WERI-Rb-1 (cell line): Measurements from ENCODE around the gene RTN3.
"Not testable (repeated sequence)": the region's sequence is repeated elsewhere in the genome, so short reads cannot be mapped to it uniquely, and the experiment has no call there.

ENCODE experiments used
- DNase-seq: peaks from one replicate; pipeline ENCODE4 v3.0.0-alpha.2; 2020
- H3K27ac ChIP-seq: fragments of 250-450 bp; sonication (Bioruptor Pico); 2 replicates; pipeline ENCODE4 v1.5.1; 2020; ENCODE audit warnings: mild to moderate bottlenecking, moderate library complexity
- H3K27me3 ChIP-seq: fragments of 250-450 bp; sonication (Bioruptor Pico); 2 replicates; pipeline ENCODE4 v1.5.1; 2021; ENCODE audit warnings: mild to moderate bottlenecking, low read depth, moderate library complexity; ENCODE audit not compliant: insufficient read depth, severe bottlenecking
- H3K36me3 ChIP-seq: fragments of 250-450 bp; sonication (Bioruptor Pico); 2 replicates; pipeline ENCODE4 v1.5.1; 2020; ENCODE audit warnings: mild to moderate bottlenecking, moderate library complexity
- H3K4me3 ChIP-seq: 2 replicates; pipeline ENCODE4 v1.5.1; 2011; ENCODE audit warnings: low read depth, mild to moderate bottlenecking, control low read depth, low read length
- H3K9me3 ChIP-seq: fragments of 250-450 bp; sonication (Bioruptor Pico); 2 replicates; pipeline ENCODE4 v1.5.1; 2021; ENCODE audit warnings: mild to moderate bottlenecking, moderate library complexity; ENCODE audit not compliant: severe bottlenecking
- TF ChIP-seq, protein P1 (sequence below): IDR thresholded peaks from 2 replicates; pipeline ENCODE4 v1.5.1; 2011; ENCODE audit warnings: low read depth, mild to moderate bottlenecking, control low read depth, inconsistent platforms, low read length

Gene RTN3

DNA sequence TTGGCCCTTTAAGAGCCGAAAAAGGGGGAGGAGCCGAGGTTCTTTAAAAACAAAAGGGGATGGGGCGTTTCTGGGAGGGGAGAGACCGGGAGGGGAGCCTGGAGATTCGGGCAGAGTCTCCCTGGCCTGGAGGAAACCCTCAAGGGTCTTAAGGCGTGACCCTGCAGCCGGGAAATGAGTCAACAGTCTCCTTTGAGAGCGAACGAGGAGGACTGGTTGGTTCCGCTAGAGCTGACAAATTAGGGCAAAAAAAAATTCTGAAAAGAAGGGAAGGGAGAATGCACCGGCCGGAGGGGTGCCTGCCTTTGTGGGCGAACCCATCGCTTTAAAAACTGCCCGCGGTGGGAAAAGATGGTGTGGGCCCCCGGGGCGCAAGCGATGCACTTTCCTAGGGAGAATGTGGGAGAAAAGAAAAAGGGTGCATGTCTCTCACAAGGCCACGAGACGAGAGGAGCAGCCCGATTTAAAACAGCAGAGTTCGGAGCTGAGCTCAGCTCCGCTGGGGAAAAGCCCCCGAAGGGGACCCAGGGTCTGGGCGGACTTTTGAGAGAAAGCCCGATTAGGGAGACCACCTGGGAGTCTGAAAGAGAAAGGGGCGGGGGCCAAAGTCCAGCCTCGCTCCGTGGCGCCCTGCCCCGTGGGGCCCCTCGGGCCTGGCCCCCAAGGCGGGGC is 86.4 kb downstream of the RTN3 start:
- H3K4me3 ChIP-seq, result peak overlapping the region; percentile 64
- H3K9me3 ChIP-seq, result no peaks in the 10 kb centered on the region
- peak overlapping the region; percentile 67 for H3K27ac ChIP-seq
- TF ChIP-seq, protein P1, sequence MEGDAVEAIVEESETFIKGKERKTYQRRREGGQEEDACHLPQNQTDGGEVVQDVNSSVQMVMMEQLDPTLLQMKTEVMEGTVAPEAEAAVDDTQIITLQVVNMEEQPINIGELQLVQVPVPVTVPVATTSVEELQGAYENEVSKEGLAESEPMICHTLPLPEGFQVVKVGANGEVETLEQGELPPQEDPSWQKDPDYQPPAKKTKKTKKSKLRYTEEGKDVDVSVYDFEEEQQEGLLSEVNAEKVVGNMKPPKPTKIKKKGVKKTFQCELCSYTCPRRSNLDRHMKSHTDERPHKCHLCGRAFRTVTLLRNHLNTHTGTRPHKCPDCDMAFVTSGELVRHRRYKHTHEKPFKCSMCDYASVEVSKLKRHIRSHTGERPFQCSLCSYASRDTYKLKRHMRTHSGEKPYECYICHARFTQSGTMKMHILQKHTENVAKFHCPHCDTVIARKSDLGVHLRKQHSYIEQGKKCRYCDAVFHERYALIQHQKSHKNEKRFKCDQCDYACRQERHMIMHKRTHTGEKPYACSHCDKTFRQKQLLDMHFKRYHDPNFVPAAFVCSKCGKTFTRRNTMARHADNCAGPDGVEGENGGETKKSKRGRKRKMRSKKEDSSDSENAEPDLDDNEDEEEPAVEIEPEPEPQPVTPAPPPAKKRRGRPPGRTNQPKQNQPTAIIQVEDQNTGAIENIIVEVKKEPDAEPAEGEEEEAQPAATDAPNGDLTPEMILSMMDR, result no peak
- DNase-seq, result peak; percentile 32
- peaks cover 31% of the 10 kb centered on the region for H3K36me3 ChIP-seq
- H3K27me3 ChIP-seq, result no peaks in the 10 kb centered on the region

DNA sequence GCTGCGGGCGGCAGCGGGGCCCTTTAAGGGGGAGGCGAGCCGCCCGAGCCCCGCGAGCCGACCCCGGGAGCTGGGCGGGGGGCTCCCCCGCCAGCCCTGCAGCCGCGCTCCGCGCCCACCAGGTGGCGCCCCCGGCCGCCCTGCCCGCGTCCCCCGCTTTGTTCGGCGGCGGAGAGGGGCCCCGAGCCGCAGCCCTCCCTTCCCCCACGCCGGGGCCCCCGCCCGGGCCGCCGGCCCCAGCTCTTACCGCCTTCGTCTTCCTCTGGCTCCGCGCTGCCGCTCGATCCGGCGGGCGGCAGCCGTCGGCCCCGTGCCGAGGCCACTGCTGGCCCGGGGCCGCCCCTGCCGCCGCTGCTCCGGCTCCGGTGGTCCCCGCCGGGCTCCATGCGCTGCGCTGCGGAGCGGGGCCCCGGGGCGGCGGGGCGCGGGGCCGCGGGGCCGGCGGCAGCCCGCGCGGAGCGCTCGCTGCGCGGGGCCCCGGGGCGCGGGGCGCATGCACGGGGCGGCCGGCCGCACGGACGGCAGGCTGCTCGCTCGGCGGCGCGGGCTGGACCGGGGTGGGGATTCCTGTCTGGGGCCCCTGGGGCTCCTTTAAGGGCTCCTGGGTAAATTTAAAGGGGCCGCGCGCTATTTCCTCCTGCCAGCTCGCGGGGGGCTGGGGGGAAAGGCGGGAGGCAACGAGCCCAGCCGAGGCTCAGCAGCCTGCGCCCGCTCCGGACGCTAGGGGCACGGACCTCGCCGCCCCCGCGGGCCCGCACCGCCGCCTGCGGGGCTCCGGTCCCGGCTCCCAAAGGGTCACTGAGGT is 87.1 kb downstream of the RTN3 start, which contains the start of gene ZFTA:
Gene ZFTA (minus strand): TSS at position 539 of the 805 bp plus-strand sequence. CDS start 153 bp downstream, at position 386.
- TF ChIP-seq, protein P1, result peak; percentile 75
- no peaks in the 10 kb centered on the region for H3K9me3 ChIP-seq
- peak; percentile 76 for DNase-seq
- peaks cover 27% of the 10 kb centered on the region for H3K36me3 ChIP-seq
- peak within 1 kb of the TSS; percentile 64 for H3K4me3 ChIP-seq
- H3K27me3 ChIP-seq, result no peaks in the 10 kb centered on the region
- peak within 1 kb of the TSS; percentile 67 for H3K27ac ChIP-seq

DNA sequence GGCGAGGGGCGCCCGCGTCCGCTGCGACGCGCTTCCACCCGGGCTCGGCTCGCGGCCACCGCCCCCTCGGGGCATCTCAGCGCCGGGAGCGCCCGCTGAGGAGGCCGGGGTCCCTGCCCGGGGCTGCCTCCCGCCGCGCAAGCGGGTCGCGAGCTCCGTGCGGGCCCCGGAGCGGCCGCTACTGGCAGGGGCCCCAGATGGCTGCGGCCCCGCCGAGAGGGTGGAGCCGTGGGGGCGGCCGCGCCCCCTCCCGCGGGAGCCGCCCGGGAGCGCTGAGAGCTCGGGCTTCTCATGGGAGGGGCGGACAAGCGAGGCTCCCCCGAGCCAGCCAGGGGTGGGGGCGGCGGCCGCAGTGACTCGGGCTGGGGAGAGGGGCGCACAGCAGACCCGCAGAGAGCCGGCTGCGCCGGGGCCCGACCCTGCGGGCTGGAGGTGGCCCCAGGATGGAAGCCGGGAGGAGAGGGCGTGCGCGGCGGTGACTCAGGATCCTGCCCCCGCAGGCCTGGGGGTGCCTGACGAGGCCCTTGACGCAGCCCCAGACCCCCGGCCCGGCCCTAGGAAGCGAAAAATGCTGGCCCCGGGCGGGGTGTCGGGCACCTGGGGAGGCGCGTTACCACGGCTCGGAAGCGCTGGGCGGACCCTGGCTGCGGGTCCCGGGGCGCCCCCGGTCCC is 87.9 kb downstream of the RTN3 start:
- Histone ChIP-seq H3K4me3 (peak overlapping the region; percentile 60), H3K36me3 (peaks cover 27% of the 10 kb centered on the region), H3K27ac (peak overlapping the region; percentile 66), H3K27me3 (no peaks in the 10 kb centered on the region), H3K9me3 (no peaks in the 10 kb centered on the region)
- TF ChIP-seq, protein P1, result no peak
- peak; percentile 31 for DNase-seq

DNA sequence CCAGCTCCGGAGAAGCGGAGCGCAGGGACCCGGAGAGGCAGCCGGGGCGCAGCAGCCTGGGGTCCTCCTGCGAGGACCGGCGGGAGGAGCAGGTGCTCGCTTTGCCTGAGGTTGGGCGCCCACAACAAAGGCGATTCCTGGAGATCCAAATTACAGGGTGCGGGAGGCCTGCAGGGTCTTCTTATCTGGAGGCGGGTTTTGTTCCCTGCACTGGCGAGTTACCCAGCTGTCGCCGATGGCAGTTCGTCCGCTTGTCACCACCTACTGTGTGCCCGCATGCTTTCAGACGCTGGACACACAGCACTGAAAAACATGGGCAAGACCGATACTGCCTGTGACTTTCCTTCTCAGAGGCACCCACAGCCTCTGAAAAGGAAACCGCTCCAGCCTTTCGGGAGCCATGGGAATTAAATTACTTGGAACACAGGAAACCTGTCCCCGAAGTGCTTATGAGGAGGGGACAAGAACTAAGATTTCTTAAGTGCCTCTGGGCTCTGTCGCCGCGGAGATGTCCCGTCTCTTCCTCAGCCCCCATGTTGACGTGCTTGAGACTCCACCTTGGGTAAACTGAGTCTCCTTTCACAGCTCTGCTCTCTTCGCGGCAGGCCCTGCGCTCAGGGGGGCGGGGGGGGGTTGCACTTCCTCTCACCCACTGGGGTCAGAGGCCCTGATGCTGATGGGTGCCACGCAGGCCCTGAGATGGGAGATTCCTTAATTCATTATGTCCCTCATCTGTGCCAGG is 88.6 kb downstream of the RTN3 start:
- Histone ChIP-seq H3K27ac (no peak overlapping the region), H3K36me3 (peaks cover 22% of the 10 kb centered on the region), H3K27me3 (no peaks in the 10 kb centered on the region), H3K4me3 (peak overlapping the region; percentile 60), H3K9me3 (no peaks in the 10 kb centered on the region)
- TF ChIP-seq, protein P1, result no peak
- no peak for DNase-seq

DNA sequence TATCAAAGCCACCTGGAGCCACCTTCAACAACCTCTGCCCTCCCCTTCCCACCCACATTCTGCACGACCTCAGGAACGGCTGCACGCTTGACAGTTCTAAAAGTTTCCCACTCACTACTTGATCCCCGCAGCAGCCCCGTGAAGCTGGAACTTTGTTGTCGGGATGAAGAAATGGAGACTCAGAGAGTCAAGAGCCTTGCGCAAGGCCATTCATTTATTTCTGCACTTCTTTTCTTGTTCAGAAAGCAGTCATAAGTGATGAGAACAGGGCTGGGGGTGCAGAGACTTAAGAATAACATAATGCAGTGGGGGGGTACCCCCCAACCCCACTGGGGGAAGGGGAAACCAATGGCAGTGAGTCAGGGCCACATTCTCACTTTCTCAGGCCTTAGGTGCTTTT is 89.5 kb downstream of the RTN3 start:
- TF ChIP-seq, protein P1, result no peak
- Histone ChIP-seq H3K27me3 (no peaks in the 10 kb centered on the region), H3K36me3 (peaks cover 15% of the 10 kb centered on the region), H3K27ac (no peak overlapping the region), H3K4me3 (no peak overlapping the region), H3K9me3 (no peaks in the 10 kb centered on the region)
- DNase-seq, result no peak

DNA sequence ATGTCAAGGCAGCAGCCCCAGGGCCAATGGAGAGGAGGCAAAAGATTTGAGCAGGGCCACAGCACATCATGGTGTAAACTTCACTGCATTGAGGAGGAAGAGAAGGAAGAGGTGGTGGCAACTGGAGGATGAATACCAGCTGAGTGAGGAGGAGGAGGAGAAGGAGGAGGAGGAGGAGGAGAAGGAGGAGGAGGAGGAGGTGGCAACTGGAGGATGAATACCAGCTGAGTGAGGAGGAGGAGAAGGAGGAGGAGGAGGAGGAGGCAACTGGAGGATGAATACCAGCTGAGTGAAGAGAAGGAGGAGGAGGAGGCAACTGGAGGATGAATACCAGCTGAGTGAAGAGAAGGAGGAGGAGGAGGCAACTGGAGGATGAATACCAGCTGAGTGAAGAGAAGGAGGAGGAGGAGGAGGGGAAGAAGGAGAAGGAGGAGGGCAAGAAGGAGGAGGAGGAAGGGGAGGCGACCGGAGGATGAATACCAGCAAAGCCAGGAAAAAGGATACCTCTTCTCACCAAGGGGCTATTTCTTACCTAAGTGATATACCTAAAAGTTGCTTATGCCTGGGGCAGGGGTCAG is 90.5 kb downstream of the RTN3 start:
- H3K27ac ChIP-seq, DNase-seq, H3K36me3 ChIP-seq, H3K4me3 ChIP-seq, H3K27me3 ChIP-seq, H3K9me3 ChIP-seq: not testable (repeated sequence)
